Nephron (organoid): ENCODE measurements around the gene NODAL.

Experiments
- H3K27ac Mint-ChIP-seq, 3 experiments: 2 replicates each; pipeline ENCODE4 v1.8.0; 2020; ENCODE audit warnings: mixed read lengths in 3 of 3, mild to moderate bottlenecking in 2 of 3, moderate library complexity in 1 of 3
- H3K27me3 Mint-ChIP-seq: 2 replicates; pipeline ENCODE4 v1.8.0; 2021; ENCODE audit warnings: low read depth, mild to moderate bottlenecking, moderate library complexity, mixed read lengths
- H3K36me3 Mint-ChIP-seq: 2 replicates; pipeline ENCODE4 v1.8.0; 2020; ENCODE audit warnings: low read depth, mixed read lengths
- H3K4me1 Mint-ChIP-seq: 2 replicates; pipeline ENCODE4 v1.8.0; 2020; ENCODE audit warnings: mixed read lengths
- H3K4me3 Mint-ChIP-seq, 3 experiments: 2 replicates each; pipeline ENCODE4 v1.8.0; 2020; ENCODE audit warnings: mild to moderate bottlenecking in 3 of 3, mixed read lengths in 3 of 3, moderate library complexity in 2 of 3
- H3K9me3 Mint-ChIP-seq: 2 replicates; pipeline ENCODE4 v1.8.0; 2020; ENCODE audit warnings: mixed read lengths
- TF ChIP-seq, protein P1 (sequence below), 3 experiments: fragments of 200-600 bp; sonication (generic); IDR thresholded peaks; one replicate each; pipeline ENCODE4 v1.5.0; 2021; ENCODE audit warnings: antibody characterized with exemption in 3 of 3; ENCODE audit not compliant: unreplicated experiment in 3 of 3

NODAL gene

DNA sequence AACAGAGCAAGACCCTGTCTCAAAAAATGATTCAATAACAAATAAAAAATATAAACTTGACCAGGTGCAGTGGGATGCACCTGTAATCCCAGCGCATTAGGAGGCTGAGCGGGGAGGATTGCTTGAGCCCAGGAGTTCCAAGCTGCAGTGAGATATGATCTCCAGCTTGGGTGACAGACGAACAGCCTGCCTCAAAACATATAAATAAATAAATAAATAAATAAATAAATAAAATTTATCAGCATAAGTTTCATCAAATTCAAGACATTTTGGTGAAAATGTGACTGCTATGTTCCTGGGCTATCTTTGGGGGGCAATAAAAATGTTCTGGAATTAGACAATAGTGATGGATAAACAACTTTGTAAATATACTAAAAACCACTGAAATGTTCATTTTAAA, 42.3 kb downstream of the NODAL start:
- TF ChIP-seq, protein P1, sequence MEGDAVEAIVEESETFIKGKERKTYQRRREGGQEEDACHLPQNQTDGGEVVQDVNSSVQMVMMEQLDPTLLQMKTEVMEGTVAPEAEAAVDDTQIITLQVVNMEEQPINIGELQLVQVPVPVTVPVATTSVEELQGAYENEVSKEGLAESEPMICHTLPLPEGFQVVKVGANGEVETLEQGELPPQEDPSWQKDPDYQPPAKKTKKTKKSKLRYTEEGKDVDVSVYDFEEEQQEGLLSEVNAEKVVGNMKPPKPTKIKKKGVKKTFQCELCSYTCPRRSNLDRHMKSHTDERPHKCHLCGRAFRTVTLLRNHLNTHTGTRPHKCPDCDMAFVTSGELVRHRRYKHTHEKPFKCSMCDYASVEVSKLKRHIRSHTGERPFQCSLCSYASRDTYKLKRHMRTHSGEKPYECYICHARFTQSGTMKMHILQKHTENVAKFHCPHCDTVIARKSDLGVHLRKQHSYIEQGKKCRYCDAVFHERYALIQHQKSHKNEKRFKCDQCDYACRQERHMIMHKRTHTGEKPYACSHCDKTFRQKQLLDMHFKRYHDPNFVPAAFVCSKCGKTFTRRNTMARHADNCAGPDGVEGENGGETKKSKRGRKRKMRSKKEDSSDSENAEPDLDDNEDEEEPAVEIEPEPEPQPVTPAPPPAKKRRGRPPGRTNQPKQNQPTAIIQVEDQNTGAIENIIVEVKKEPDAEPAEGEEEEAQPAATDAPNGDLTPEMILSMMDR (IDR thresholded peaks at IDR 0.05; ENCODE audit: unreplicated experiment in 3 of 3): no peak
- Mint-ChIP-seq H3K27me3 (no peaks in the 10 kb centered on the region), H3K4me3 (no peak overlapping the region), H3K36me3 (no peaks in the 10 kb centered on the region), H3K9me3 (no peaks in the 10 kb centered on the region), H3K4me1 (peaks cover 5% of the 10 kb centered on the region), H3K27ac (no peak overlapping the region)

- no peaks in the 10 kb centered on the region for H3K36me3 Mint-ChIP-seq
- TF ChIP-seq, protein P1 (IDR thresholded peaks at IDR 0.05; ENCODE audit: unreplicated experiment in 3 of 3): no peak
- H3K4me1 Mint-ChIP-seq: no peaks in the 10 kb centered on the region
- H3K27me3 Mint-ChIP-seq: peaks cover 4% of the 10 kb centered on the region
- no peak overlapping the region for H3K4me3 Mint-ChIP-seq
- no peak overlapping the region for H3K27ac Mint-ChIP-seq
- no peaks in the 10 kb centered on the region for H3K9me3 Mint-ChIP-seq
Observed at GRCh38 chr10:70396140-70396539, 45.3 kb downstream of the NODAL start.

- Mint-ChIP-seq H3K4me1 (no peaks in the 10 kb centered on the region), H3K27me3 (peaks cover 13% of the 10 kb centered on the region), H3K9me3 (no peaks in the 10 kb centered on the region), H3K4me3 (no peak overlapping the region), H3K27ac (no peak overlapping the region), H3K36me3 (no peaks in the 10 kb centered on the region)
- TF ChIP-seq, protein P1 (IDR thresholded peaks at IDR 0.05; ENCODE audit: unreplicated experiment in 3 of 3): no peak
Observed at GRCh38 chr10:70391654-70392053, 49.8 kb downstream of the NODAL start.
